Neuronal stem cell (in vitro differentiated cells): ENCODE data around the gene SLC35G3.
"Not testable (repeated sequence)": the region's sequence is repeated elsewhere in the genome, so short reads cannot be mapped to it uniquely, and the experiment has no call there.

Experiments
- DNase-seq: peaks from one replicate; pipeline ENCODE4 v3.0.0-alpha.2; 2013; ENCODE audit warnings: low spot score
- H2AFZ ChIP-seq: one replicate; pipeline ENCODE4 v1.6.1; 2013; ENCODE audit warnings: mild to moderate bottlenecking, low read length, inconsistent platforms
- H2AK5ac ChIP-seq: 2 replicates; pipeline ENCODE4 v1.6.1; 2013; ENCODE audit warnings: low read depth, mild to moderate bottlenecking, inconsistent platforms, low read length, moderate library complexity, mixed read lengths
- H2BK120ac ChIP-seq: 2 replicates; pipeline ENCODE4 v1.6.1; 2013; ENCODE audit warnings: low read depth, mild to moderate bottlenecking, inconsistent platforms, low read length, moderate library complexity, mixed read lengths
- H2BK12ac ChIP-seq: one replicate; pipeline ENCODE4 v1.6.1; 2013; ENCODE audit warnings: low read length, inconsistent platforms
- H2BK15ac ChIP-seq: 2 replicates; pipeline ENCODE4 v1.6.1; 2013; ENCODE audit warnings: mild to moderate bottlenecking, low read length, inconsistent platforms, mixed read lengths
- H2BK5ac ChIP-seq: one replicate; pipeline ENCODE4 v1.6.1; 2013; ENCODE audit warnings: inconsistent platforms, mild to moderate bottlenecking, low read length, moderate library complexity
- H3K14ac ChIP-seq: one replicate; pipeline ENCODE4 v1.6.1; 2013; ENCODE audit warnings: low read length, inconsistent platforms
- H3K18ac ChIP-seq: 2 replicates; pipeline ENCODE4 v1.6.1; 2013; ENCODE audit warnings: low read length, inconsistent platforms
- H3K23ac ChIP-seq: 2 replicates; pipeline ENCODE4 v1.6.1; 2013; ENCODE audit warnings: low read depth, mild to moderate bottlenecking, mixed read lengths, low read length, inconsistent platforms; ENCODE audit not compliant: poor library complexity
- H3K27ac ChIP-seq: replicated peaks from 3 replicates; pipeline ENCODE4 v1.5.1; 2013; ENCODE audit warnings: low read length, inconsistent platforms
- H3K27me3 ChIP-seq, 3 experiments: 2 replicates each; pipeline ENCODE4 v1.6.1; 2013; ENCODE audit warnings: low read length in 3 of 3, mild to moderate bottlenecking in 2 of 3, inconsistent platforms in 1 of 3, low read depth in 1 of 3, mixed read lengths in 1 of 3, moderate library complexity in 1 of 3; ENCODE audit not compliant: control insufficient read depth in 3 of 3, insufficient read depth in 3 of 3
- H3K36me3 ChIP-seq, 2 donors: replicated peaks in 1 of 2; 2 replicates each; pipeline ENCODE4 v1.6.1; 2013; ENCODE audit warnings: low read length in 2 of 2; ENCODE audit not compliant: control insufficient read depth in 2 of 2, insufficient read depth in 2 of 2
- H3K4ac ChIP-seq: 2 replicates; pipeline ENCODE4 v1.6.1; 2013; ENCODE audit warnings: inconsistent platforms, mild to moderate bottlenecking, low read length, moderate library complexity
- H3K4me1 ChIP-seq, 2 donors: 1 replicate in 1 of 2; 2 replicates in 1 of 2; pipeline ENCODE4 v1.6.1; 2013; ENCODE audit warnings: low read length in 2 of 2, low read depth in 1 of 2; ENCODE audit not compliant: control insufficient read depth in 2 of 2, insufficient read depth in 1 of 2
- H3K4me2 ChIP-seq: one replicate; pipeline ENCODE4 v1.6.1; 2013; ENCODE audit warnings: mild to moderate bottlenecking, low read length, inconsistent platforms; ENCODE audit not compliant: insufficient read depth, poor library complexity, severe bottlenecking
- H3K4me3 ChIP-seq, 2 donors: 2 replicates each; pipeline ENCODE4 v1.5.1; 2013; ENCODE audit warnings: low read length in 2 of 2, mild to moderate bottlenecking in 2 of 2, inconsistent platforms in 1 of 2, moderate library complexity in 1 of 2
- H3K79me1 ChIP-seq: one replicate; pipeline ENCODE4 v1.6.1; 2013; ENCODE audit warnings: low read depth, mild to moderate bottlenecking, inconsistent platforms, low read length, moderate library complexity
- H3K9ac ChIP-seq: one replicate; pipeline ENCODE4 v1.6.1; 2013; ENCODE audit warnings: mild to moderate bottlenecking, low read depth, low read length, inconsistent platforms; ENCODE audit not compliant: poor library complexity
- H3K9me3 ChIP-seq, 2 donors: replicated peaks in 1 of 2; 2 replicates each; pipeline versions ENCODE3 to v1.6.1; 2013; ENCODE audit warnings: low read length in 2 of 2, mild to moderate bottlenecking in 2 of 2, inconsistent platforms in 1 of 2, low read depth in 1 of 2, mixed read lengths in 1 of 2, moderate library complexity in 1 of 2; ENCODE audit not compliant: control insufficient read depth in 2 of 2, insufficient read depth in 1 of 2
- H4K8ac ChIP-seq: one replicate; pipeline ENCODE4 v1.6.1; 2013; ENCODE audit warnings: low read depth, mild to moderate bottlenecking, inconsistent platforms, low read length, moderate library complexity
- H4K91ac ChIP-seq: one replicate; pipeline ENCODE4 v1.6.1; 2013; ENCODE audit warnings: low read length, low read depth, mild to moderate bottlenecking, inconsistent platforms; ENCODE audit not compliant: poor library complexity
- WGBS, 2 donors: extraction: QIAGEN DNeasy Blood & Tissue Kit; methylation state at CpG; one replicate each; pipeline ENCODE4 v1.1.7; 2013; ENCODE audit warnings: missing lambda C conversion rate in 2 of 2, mixed read lengths in 1 of 2; ENCODE audit not compliant: insufficient read length in 2 of 2, insufficient replicate concordance in 1 of 2; ENCODE audit errors: extremely low coverage in 2 of 2; 5-methylcytosine and 5-hydroxymethylcytosine counted together

SLC35G3 gene

DNA sequence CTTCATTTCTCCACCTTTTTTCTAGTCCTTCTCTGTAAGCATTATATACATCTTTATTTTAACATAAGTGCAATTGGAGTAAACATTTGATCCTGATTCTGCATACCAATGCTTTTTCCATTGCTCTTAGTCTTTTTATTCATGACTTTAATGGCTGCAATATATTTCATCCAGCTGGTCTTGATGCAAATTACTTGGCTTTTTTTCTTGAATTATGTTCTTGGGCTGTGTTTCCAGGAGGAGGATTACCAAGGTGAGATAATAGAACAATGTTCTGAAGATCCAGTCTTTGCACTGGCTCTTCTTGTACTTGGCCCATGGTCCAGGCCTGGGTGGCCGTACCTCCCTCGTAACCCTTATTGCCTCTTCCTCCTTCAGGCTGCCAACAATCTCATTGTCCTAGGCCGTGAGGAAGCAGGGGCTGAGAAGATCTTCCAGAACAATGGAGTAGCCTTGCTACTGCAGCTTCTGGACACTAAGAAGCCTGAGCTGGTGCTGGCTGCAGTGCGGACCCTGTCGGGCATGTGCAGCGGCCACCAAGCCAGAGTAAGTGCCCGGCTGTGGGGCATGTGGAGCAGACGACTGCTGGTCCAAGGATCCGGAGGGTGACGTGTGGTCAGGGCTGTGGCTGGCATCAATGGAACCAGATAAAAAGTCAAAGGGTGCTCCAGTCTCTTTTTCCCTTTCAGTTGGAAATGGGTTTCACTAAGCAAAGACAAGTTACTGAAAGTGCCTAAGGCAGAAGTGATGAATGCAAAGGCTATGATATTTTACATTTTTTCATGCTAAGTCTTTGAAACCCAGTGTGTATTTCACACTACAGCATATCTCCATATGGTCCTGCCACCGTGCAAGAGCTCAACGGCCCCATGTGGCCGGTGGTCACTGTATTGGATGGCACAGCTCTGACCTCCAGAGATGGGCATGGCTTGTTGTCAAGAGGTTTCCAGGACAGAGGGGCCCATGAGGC is 39.7 kb downstream of the SLC35G3 start:
- Histone ChIP-seq H3K27ac (no peak overlapping the region), H3K18ac (peak overlapping the region; percentile 44), H2BK5ac (no peak overlapping the region), H3K23ac (no peak overlapping the region), H2AK5ac (no peak overlapping the region), H3K4me2 (no peak overlapping the region), H3K27me3 (peaks cover 0 to 8% (median 0%) of the 10 kb centered on the region in 3 experiments), H3K4ac (no peak overlapping the region), H3K14ac (peak overlapping the region; percentile 63), H4K8ac (no peak overlapping the region), H3K4me1 (no peaks in the 10 kb centered on the region), H4K91ac (no peak overlapping the region), H3K4me3 (no peak overlapping the region), H2AFZ (no peak overlapping the region), H3K9me3 (no peaks in the 10 kb centered on the region), H3K79me1 (no peaks in the 10 kb centered on the region), H3K36me3 (no peaks in the 10 kb centered on the region), H2BK120ac (no peak overlapping the region), H2BK15ac (no peak overlapping the region), H2BK12ac (no peak overlapping the region), H3K9ac (no peak overlapping the region)
- no peak for DNase-seq
- no CpG with 5 or more reads among the region's 13 CpGs for WGBS, 2 donors

GRCh38 chr17:35152421-35153140 is 41.6 kb downstream of the SLC35G3 start:
- Histone ChIP-seq H3K36me3 (no peaks in the 10 kb centered on the region), H3K4me3 (no peak overlapping the region), H3K79me1 (no peaks in the 10 kb centered on the region), H2BK12ac (peak overlapping the region; percentile 30), H2BK120ac (no peak overlapping the region), H3K4me2 (no peak overlapping the region), H3K27me3 (peaks cover 0 to 19% (median 0%) of the 10 kb centered on the region in 3 experiments), H3K14ac (no peak overlapping the region), H3K9me3 (no peaks in the 10 kb centered on the region), H2AFZ (no peak overlapping the region), H3K23ac (no peak overlapping the region), H3K4me1 (no peaks in the 10 kb centered on the region), H4K91ac (no peak overlapping the region), H2AK5ac (no peak overlapping the region), H3K27ac (no peak overlapping the region), H4K8ac (no peak overlapping the region), H2BK15ac (no peak overlapping the region), H3K18ac (no peak overlapping the region), H3K4ac (no peak overlapping the region), H3K9ac (no peak overlapping the region), H2BK5ac (no peak overlapping the region)
- WGBS, 2 donors: no CpG with 5 or more reads among the region's 13 CpGs
- DNase-seq: no peak

GRCh38 chr17:35151080-35151479 is 43.1 kb downstream of the SLC35G3 start:
- not testable (repeated sequence) for H2AFZ ChIP-seq, H4K91ac ChIP-seq, H3K18ac ChIP-seq, H3K23ac ChIP-seq, H2BK15ac ChIP-seq, H2BK5ac ChIP-seq, H3K4me1 ChIP-seq, H4K8ac ChIP-seq, H3K14ac ChIP-seq, H2AK5ac ChIP-seq, H2BK12ac ChIP-seq, H3K4me3 ChIP-seq, H3K36me3 ChIP-seq, H3K79me1 ChIP-seq, H2BK120ac ChIP-seq, DNase-seq, H3K4ac ChIP-seq, H3K9me3 ChIP-seq, H3K27ac ChIP-seq, H3K4me2 ChIP-seq, H3K9ac ChIP-seq
- no CpG with 5 or more reads among the region's 29 CpGs for WGBS, 2 donors
- H3K27me3 ChIP-seq: peaks cover 0 to 32% (median 0%) of the 10 kb centered on the region in 3 experiments

DNA sequence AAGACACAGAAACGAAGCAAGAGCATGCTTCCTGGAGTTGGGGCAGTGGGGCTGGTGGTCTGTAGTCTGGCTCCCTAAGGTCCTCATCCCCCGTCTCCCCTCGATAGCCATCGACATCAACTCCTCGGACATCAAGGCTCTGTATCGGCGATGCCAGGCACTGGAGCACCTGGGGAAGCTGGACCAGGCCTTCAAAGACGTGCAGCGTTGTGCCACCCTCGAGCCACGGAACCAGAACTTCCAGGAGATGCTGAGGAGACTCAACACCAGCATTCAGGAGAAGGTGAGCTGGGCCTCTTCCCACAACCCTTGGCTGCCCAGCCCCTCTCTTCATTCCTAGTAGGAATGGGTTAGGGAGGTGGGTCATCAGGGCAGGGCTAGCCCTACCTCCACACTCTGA is 44.3 kb downstream of the SLC35G3 start:
- no peak overlapping the region for H2BK15ac ChIP-seq
- peaks cover 0 to 32% (median 0%) of the 10 kb centered on the region in 3 experiments for H3K27me3 ChIP-seq
- H3K18ac ChIP-seq: no peak overlapping the region
- no peak overlapping the region for H3K14ac ChIP-seq
- no peak overlapping the region for H2AFZ ChIP-seq
- no peak overlapping the region for H3K4me3 ChIP-seq
- peak overlapping the region; percentile 65 for H4K8ac ChIP-seq
- H2BK5ac ChIP-seq: no peak overlapping the region
- no peak overlapping the region for H3K4me2 ChIP-seq
- H3K4me1 ChIP-seq: no peaks in the 10 kb centered on the region
- WGBS, 2 donors: no CpG with 5 or more reads among the region's 11 CpGs
- H3K27ac ChIP-seq: no peak overlapping the region
- H3K4ac ChIP-seq: no peak overlapping the region
- no peak overlapping the region for H2BK120ac ChIP-seq
- no peak overlapping the region for H3K23ac ChIP-seq
- H3K36me3 ChIP-seq: no peaks in the 10 kb centered on the region
- no peak overlapping the region for H2BK12ac ChIP-seq
- no peaks in the 10 kb centered on the region for H3K9me3 ChIP-seq
- no peak for DNase-seq
- H4K91ac ChIP-seq: no peak overlapping the region
- H3K79me1 ChIP-seq: no peaks in the 10 kb centered on the region
- no peak overlapping the region for H2AK5ac ChIP-seq
- no peak overlapping the region for H3K9ac ChIP-seq
